ENCODE results near the gene TRMT11. TPM values are rescaled to one million over a fixed set of nuclear protein-coding genes. Genes with fewer than 3 reads are reported as not detected.

TRMT11 gene
- total and polyA plus RNA-seq, 9 of the 15 experiments (the other 6 are each of a cell fraction or from before 2014, with no cell fraction given): 38.8 to 88.0 (median 59.8) TPM

DNA sequence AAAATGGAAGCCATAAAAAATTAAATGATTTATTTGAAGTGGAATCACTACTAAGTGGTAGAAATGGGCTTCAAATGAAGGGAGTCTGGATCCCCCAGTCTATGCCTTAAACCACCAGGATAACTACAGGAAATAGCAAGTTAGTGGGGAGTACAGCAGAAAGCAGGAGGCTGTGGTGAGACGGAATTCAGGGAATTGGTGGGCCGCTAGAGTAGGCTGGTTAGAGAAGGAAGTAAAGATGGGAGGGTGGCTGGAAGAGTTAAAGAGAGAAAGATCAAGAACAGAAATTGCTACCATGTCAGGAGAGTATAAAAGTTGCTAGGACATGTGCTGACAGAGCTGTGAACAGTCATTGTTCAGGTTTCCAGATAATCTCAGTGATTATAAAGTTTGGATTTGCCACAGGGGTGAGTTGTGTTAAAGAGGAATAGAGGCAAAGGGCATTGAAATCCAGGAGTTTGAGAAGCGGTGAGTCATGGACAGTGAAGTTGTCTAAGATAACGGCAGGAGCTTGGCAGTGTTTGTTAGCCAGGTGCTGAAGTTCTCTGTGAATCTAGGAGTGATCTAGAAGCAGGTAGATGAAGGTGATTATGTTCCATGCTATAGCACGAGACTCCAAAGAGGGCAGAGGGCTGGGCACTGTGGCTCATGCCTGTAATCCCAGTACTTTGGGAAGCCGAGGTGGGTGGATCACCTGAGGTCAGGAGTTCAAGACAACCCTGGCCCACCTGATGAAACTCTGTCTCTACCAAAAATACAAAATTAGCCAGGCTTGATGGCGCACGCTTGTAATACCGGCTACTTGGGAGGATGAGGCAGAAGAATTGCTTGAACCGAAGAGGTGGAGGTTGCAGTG is 43.4 kb upstream of the TRMT11 start (continued):
- TF ChIP-seq KDM1A (IDR thresholded peaks at IDR 0.05) (peak; percentile 80 to 83; a peak in 3 of 4 replicates), CBX2 (IDR thresholded peaks at IDR 0.05; ENCODE audit: insufficient read depth, low read length, poor library complexity, severe bottlenecking) (no peak), ZNF263 (CRISPR knock-in tag; IDR thresholded peaks at IDR 0.05; ENCODE audit: borderline replicate concordance) (no peak), IRF2 (CRISPR knock-in tag; IDR thresholded peaks at IDR 0.05) (no peak), ZNF311 (CRISPR knock-in tag; IDR thresholded peaks at IDR 0.05) (no peak), SIN3B (IDR thresholded peaks at IDR 0.05; ENCODE audit: low read depth) (no peak), L3MBTL2 (IDR thresholded peaks at IDR 0.05) (peak; percentile 8; the same call in 1 of the 2 replicates), ARID1B (IDR thresholded peaks at IDR 0.05) (peak; percentile 78), CTBP1 (IDR thresholded peaks at IDR 0.05; ENCODE audit: borderline replicate concordance) (peak; percentile 87), FOXA1 (IDR thresholded peaks at IDR 0.05; ENCODE audit: borderline replicate concordance) (no peak), GATA2 (CRISPR knock-in tag; IDR thresholded peaks at IDR 0.05) (0 out of 2 replicates have a peak, but pooled peaks have one; percentile 21), PHB2 (IDR thresholded peaks at IDR 0.05; ENCODE audit: low read depth) (no peak), NBN (IDR thresholded peaks at IDR 0.05; ENCODE audit: low read depth) (no peak), NR2C2 (CRISPR knock-in tag; IDR thresholded peaks at IDR 0.05) (no peak), NR2C2 (tag; IDR thresholded peaks at IDR 0.05) (peak; percentile 16; the same call in 1 of the 2 replicates), BDP1 (IDR thresholded peaks at IDR 0.05; ENCODE audit: insufficient read depth, insufficient read length) (no peak), HNRNPH1 (optimal IDR thresholded peaks at IDR 0.05; ENCODE audit: low read depth, low read length) (no peak), HMG20A (CRISPR knock-in tag; conservative IDR thresholded peaks at IDR 0.05) (no peak), ZNF436 (CRISPR knock-in tag; IDR thresholded peaks at IDR 0.05) (no peak), HNRNPL (IDR thresholded peaks at IDR 0.05; ENCODE audit: low read depth, low read length) (no peak), JUN (IDR thresholded peaks at IDR 0.05; ENCODE audit: borderline replicate concordance, low read depth, low read length) (peak; percentile 39; the same call in 1 of the 2 replicates), JUN (CRISPR knock-in tag; IDR thresholded peaks at IDR 0.05; ENCODE audit: borderline replicate concordance) (no peak), SIX5 (IDR thresholded peaks at IDR 0.05; ENCODE audit: borderline replicate concordance in 1 of 2, insufficient read depth in 1 of 2, low read depth in 1 of 2, low read length in 2 of 2) (no peak)
- TF ChIP-seq, protein P1, sequence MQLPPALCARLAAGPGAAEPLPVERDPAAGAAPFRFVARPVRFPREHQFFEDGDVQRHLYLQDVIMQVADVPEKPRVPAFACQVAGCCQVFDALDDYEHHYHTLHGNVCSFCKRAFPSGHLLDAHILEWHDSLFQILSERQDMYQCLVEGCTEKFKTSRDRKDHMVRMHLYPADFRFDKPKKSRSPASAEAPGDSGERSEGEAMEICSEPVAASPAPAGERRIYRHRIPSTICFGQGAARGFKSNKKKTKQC (CRISPR knock-in tag; IDR thresholded peaks at IDR 0.05): no peak
- TF ChIP-seq, protein P2, sequence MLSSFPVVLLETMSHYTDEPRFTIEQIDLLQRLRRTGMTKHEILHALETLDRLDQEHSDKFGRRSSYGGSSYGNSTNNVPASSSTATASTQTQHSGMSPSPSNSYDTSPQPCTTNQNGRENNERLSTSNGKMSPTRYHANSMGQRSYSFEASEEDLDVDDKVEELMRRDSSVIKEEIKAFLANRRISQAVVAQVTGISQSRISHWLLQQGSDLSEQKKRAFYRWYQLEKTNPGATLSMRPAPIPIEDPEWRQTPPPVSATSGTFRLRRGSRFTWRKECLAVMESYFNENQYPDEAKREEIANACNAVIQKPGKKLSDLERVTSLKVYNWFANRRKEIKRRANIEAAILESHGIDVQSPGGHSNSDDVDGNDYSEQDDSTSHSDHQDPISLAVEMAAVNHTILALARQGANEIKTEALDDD (IDR thresholded peaks at IDR 0.05): peak; percentile 62; the same call in 1 of the 2 replicates
- TF ChIP-seq, protein P3, sequence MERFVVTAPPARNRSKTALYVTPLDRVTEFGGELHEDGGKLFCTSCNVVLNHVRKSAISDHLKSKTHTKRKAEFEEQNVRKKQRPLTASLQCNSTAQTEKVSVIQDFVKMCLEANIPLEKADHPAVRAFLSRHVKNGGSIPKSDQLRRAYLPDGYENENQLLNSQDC (CRISPR knock-in tag; IDR thresholded peaks at IDR 0.05): no peak
- TF ChIP-seq, protein P4, sequence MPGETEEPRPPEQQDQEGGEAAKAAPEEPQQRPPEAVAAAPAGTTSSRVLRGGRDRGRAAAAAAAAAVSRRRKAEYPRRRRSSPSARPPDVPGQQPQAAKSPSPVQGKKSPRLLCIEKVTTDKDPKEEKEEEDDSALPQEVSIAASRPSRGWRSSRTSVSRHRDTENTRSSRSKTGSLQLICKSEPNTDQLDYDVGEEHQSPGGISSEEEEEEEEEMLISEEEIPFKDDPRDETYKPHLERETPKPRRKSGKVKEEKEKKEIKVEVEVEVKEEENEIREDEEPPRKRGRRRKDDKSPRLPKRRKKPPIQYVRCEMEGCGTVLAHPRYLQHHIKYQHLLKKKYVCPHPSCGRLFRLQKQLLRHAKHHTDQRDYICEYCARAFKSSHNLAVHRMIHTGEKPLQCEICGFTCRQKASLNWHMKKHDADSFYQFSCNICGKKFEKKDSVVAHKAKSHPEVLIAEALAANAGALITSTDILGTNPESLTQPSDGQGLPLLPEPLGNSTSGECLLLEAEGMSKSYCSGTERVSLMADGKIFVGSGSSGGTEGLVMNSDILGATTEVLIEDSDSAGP (CRISPR knock-in tag; IDR thresholded peaks at IDR 0.05): no peak

Measured in K562 (cell line).